Activated CD8-positive, alpha-beta T cell treated with anti-CD3 and anti-CD28 coated beads for 36 hours (primary cell): ENCODE measurements around the gene HTD2. TPM values are rescaled to one million over a fixed set of nuclear protein-coding genes. Genes with fewer than 3 reads are reported as not detected.
"Not testable (repeated sequence)": the region's sequence is repeated elsewhere in the genome, so short reads cannot be mapped to it uniquely, and the experiment has no call there.

ENCODE experiments used
- ATAC-seq: fragments of 200-7000 bp; cut with Tn5 transposase; one replicate; pipeline ENCODE4 v1.10.0; 2021; ENCODE audit warnings: mild to moderate bottlenecking, moderate library complexity
- CTCF ChIA-PET: fragments of 350-600 bp; sonication (Branson Sonifier 250); formaldehyde crosslinking; loops from one replicate; lab custom pipeline; 2021; ENCODE audit warnings: antibody characterized with exemption; lab: Charles Lee
- POLR2A ChIA-PET: fragments of 350-600 bp; sonication (Branson Sonifier 250); formaldehyde crosslinking; loops from one replicate; lab custom pipeline; 2021; ENCODE audit warnings: antibody characterized with exemption; lab: Charles Lee
- DNase-seq: peaks from one replicate; pipeline ENCODE4 v3.0.0-alpha.2; 2020
- H3K27ac Mint-ChIP-seq: one replicate; pipeline ENCODE4 v1.8.0; 2021; ENCODE audit warnings: mild to moderate bottlenecking, mixed read lengths
- H3K27me3 Mint-ChIP-seq: one replicate; pipeline ENCODE4 v1.8.0; 2021; ENCODE audit warnings: mixed read lengths
- H3K36me3 Mint-ChIP-seq: one replicate; pipeline ENCODE4 v1.8.0; 2021; ENCODE audit warnings: low read depth, mixed read lengths
- H3K4me1 Mint-ChIP-seq: one replicate; pipeline ENCODE4 v1.8.0; 2021; ENCODE audit warnings: low read depth, mixed read lengths
- H3K4me3 Mint-ChIP-seq: one replicate; pipeline ENCODE4 v1.8.0; 2021; ENCODE audit warnings: mild to moderate bottlenecking, moderate library complexity, mixed read lengths
- H3K9me3 Mint-ChIP-seq: one replicate; pipeline ENCODE4 v1.8.0; 2021; ENCODE audit warnings: mixed read lengths
- intact Hi-C: fragments of 100-400 bp; cut with micrococcal nuclease; formaldehyde crosslinking; loops from one replicate; pipeline ENCODE4 v1.10.0; 2022
- total RNA-seq, 2 experiments: library from RNA; stranded (reverse); gene quantifications; one replicate each; pipeline ENCODE4 v1.2.3, GENCODE V29; 2021
- TF ChIP-seq, protein P1 (sequence below): fragments of 200-600 bp; IDR thresholded peaks from one replicate; pipeline ENCODE4 v1.8.0; 2022; ENCODE audit warnings: antibody characterized with exemption, mild to moderate bottlenecking

The HTD2 gene
- total RNA-seq, 2 experiments from 2014 or later: 8.4 to 9.6 TPM

DNA sequence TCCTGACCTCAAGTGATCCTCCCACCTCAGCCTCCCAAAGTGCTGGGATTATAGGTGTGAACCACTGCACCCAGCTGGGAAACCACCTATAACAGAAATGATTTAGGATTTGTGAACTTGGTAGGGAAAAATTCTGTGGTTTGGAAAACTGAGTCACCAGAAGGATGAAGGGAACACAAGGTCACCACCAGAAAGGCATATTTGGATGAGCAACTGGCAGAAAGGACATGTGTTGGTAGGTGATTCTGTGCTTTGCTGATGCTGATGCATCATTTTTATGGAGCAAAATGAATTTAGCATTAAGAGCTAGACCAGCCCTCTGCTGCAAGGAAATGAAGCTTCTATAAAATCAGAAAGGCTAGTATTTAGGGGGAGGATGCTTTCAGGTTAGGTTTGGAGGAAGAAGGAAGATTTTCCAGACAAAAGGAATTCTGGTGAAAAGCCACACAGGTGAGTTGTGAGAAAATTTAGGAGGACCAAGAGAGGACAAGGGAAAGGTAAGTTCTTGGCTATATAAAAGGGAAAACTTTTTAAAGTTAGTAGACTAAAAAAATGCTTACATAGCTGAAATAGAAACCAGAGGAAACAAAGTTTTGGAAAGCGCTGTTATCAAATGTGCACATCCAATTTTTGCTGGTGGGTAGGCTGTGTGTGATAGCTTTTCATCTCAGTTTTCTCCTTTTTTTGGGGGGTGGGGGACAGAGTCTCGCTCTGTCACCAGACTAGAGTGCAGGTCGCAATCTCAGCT, 30.0 kb downstream of the HTD2 start:
- H3K4me3 Mint-ChIP-seq: no peak overlapping the region
- ATAC-seq (no peak), DNase-seq (no peak)
- CTCF ChIA-PET: interaction anchor here (0.9 to 7.2 kb wide), 6 partner anchors 10 to 171 kb away, joined by 3 to 44 read pairs (median 6); partner anchors contain the start of genes HTD2 and RPP14
- peaks cover 32% of the 10 kb centered on the region for H3K4me1 Mint-ChIP-seq
- no peaks in the 10 kb centered on the region for H3K27me3 Mint-ChIP-seq
- peaks cover 19% of the 10 kb centered on the region for H3K36me3 Mint-ChIP-seq
- no peak overlapping the region for H3K27ac Mint-ChIP-seq
- POLR2A ChIA-PET: interaction anchor here (0.6 to 1.4 kb wide), 5 partner anchors 9 to 18 kb away, joined by 3 to 4 read pairs (median 4); no protein-coding TSS in a partner anchor
- TF ChIP-seq, protein P1, sequence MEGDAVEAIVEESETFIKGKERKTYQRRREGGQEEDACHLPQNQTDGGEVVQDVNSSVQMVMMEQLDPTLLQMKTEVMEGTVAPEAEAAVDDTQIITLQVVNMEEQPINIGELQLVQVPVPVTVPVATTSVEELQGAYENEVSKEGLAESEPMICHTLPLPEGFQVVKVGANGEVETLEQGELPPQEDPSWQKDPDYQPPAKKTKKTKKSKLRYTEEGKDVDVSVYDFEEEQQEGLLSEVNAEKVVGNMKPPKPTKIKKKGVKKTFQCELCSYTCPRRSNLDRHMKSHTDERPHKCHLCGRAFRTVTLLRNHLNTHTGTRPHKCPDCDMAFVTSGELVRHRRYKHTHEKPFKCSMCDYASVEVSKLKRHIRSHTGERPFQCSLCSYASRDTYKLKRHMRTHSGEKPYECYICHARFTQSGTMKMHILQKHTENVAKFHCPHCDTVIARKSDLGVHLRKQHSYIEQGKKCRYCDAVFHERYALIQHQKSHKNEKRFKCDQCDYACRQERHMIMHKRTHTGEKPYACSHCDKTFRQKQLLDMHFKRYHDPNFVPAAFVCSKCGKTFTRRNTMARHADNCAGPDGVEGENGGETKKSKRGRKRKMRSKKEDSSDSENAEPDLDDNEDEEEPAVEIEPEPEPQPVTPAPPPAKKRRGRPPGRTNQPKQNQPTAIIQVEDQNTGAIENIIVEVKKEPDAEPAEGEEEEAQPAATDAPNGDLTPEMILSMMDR: no peak
- intact Hi-C loops: no loop called here
- H3K9me3 Mint-ChIP-seq: no peaks in the 10 kb centered on the region

DNA sequence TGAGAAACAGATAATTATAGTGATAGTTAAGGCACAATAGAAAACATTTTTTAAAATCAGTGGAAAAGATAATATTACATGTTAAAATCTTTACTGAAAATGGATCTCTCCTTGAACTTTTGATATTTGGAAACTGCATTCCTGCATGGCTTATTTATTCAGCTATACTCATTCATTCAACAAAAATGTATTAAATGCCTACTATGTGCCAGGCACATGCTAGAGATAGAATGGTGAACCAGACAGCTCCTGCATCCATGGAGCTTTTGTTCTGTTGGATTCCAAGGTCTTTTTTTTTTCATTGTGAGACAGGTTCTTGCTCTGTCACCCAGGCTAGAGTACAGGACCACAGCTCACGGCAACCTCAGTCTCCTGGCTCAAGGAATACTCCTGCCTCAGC, 30.9 kb downstream of the HTD2 start:
- TF ChIP-seq, protein P1: no peak
- no peak overlapping the region for H3K27ac Mint-ChIP-seq
- no peak overlapping the region for H3K4me3 Mint-ChIP-seq
- DNase-seq (no peak), ATAC-seq (no peak)
- peaks cover 32% of the 10 kb centered on the region for H3K4me1 Mint-ChIP-seq
- H3K36me3 Mint-ChIP-seq: peaks cover 19% of the 10 kb centered on the region
- intact Hi-C loops: no loop called here
- ChIA-PET POLR2A (interaction anchor here (1.1 kb wide), 1 partner anchor 13 kb away, joined by 3 read pairs; no protein-coding TSS in a partner anchor), CTCF (interaction anchor here (1.4 to 7.2 kb wide), 5 partner anchors 11 to 160 kb away, joined by 4 to 44 read pairs (median 8); partner anchors contain the start of genes HTD2 and RPP14)
- no peaks in the 10 kb centered on the region for H3K27me3 Mint-ChIP-seq
- no peaks in the 10 kb centered on the region for H3K9me3 Mint-ChIP-seq

DNA sequence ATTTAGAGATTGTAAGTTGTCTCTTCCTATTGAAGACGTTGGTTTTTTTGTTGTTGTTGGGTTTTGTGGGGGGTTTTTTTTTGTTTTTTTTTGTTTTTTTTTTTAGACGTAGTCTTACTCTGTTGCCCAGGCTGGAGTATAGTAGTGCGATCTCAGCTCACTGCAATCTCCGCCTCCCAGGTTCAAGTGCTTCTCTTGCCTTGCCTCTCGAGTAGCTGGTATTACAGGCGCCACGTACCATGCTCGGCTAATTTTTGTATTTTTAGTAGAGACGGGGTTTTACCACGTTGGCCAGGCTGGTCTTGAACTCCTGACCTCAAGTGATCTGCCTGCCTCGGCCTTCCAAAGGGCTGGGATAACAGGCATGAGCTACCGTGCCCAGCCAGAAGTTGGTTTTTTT, 32.8 kb downstream of the HTD2 start:
- ATAC-seq, H3K4me3 Mint-ChIP-seq, DNase-seq, intact Hi-C loops, H3K9me3 Mint-ChIP-seq, H3K27me3 Mint-ChIP-seq, H3K27ac Mint-ChIP-seq, POLR2A ChIA-PET: not testable (repeated sequence)
- Mint-ChIP-seq H3K36me3 (peaks cover 22% of the 10 kb centered on the region), H3K4me1 (peaks cover 28% of the 10 kb centered on the region)
- CTCF ChIA-PET: interaction anchor here (0.6 to 1.4 kb wide), 2 partner anchors 17 to 33 kb away, joined by 3 to 4 read pairs; partner anchors contain the start of genes HTD2 and RPP14

DNA sequence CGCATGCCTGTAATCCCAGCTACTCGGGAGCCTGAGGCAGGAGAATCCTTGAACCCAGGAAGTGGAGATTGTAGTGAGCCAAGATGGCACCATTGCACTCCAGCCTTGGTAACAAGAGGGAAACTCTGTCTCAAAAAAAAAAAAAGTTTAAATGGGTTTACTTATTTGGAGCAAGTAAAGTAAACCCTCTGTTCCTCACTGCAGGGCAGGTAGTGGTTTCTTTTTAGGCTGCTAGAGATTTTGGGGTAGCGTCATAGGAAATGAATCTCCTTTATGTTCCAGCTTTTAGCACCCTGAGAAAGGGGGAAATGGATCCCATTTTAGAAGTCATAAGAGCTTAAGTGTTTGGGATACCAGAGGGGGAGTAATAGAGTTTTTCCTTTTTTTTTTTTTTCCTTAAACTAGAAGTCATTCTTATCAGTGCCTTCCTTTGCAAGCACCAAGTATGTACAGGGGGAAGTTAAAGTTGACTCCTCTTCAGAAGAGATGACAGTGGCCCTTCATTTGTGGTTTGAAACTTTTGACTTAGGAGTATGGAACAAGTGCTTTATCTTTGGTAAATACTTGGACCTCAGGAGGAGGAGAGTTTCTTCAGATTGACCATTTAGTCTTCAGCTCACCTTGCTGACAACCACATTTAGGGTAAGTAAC, 34.4 kb downstream of the HTD2 start:
- no peaks in the 10 kb centered on the region for H3K9me3 Mint-ChIP-seq

DNA sequence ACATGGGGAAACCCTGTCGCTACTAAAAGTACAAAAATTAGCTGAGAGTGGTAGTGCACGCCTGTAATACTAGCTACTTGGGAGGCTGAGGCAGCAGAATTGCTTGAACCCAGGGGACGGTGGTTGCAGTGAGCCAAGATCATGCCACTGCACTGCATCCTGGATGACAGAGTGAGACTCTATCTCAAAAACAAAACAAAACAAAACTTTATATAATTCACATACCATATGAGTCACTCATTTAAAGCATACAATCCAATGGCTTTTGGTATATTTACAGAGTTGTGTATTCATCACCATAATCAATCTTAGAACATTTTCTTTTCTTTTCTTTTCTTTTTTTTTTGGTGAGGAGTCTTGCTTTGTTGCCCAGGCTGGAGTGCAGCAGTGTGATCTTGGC, 35.1 kb downstream of the HTD2 start:
- TF ChIP-seq, protein P1: no peak
- POLR2A ChIA-PET: no interaction called here
- peaks cover 14% of the 10 kb centered on the region for H3K4me1 Mint-ChIP-seq
- H3K9me3 Mint-ChIP-seq: no peaks in the 10 kb centered on the region
- ATAC-seq: no peak
- CTCF ChIA-PET: interaction anchor here (1.0 to 1.9 kb wide), 3 partner anchors 9 to 289 kb away, joined by 3 to 7 read pairs (median 4); partner anchors contain the start of gene HTD2
- DNase-seq: no peak
- H3K27me3 Mint-ChIP-seq: no peaks in the 10 kb centered on the region
- H3K27ac Mint-ChIP-seq: no peak overlapping the region
- H3K4me3 Mint-ChIP-seq: no peak overlapping the region
- H3K36me3 Mint-ChIP-seq: peaks cover 14% of the 10 kb centered on the region
- intact Hi-C loops: no loop called here

More for the DNA sequence above, 34.4 kb downstream of the HTD2 start:
- DNase-seq (no peak), ATAC-seq (no peak)
- ChIA-PET POLR2A (no interaction called here), CTCF (interaction anchor here (0.6 to 1.9 kb wide), 4 partner anchors 10 to 290 kb away, joined by 3 to 7 read pairs (median 4); partner anchors contain the start of gene HTD2)
- Mint-ChIP-seq H3K4me1 (peaks cover 13% of the 10 kb centered on the region), H3K27ac (no peak overlapping the region), H3K27me3 (no peaks in the 10 kb centered on the region), H3K4me3 (no peak overlapping the region), H3K36me3 (peaks cover 18% of the 10 kb centered on the region)
- intact Hi-C loops: no loop called here
- TF ChIP-seq, protein P1: no peak
